HG02610 (cell line): ENCODE measurements around the gene ATG2A.

ENCODE experiments used
- ATAC-seq: cut with Tn5 transposase; IDR thresholded peaks from one replicate; pipeline ENCODE4 v1.9.1; 2021; ENCODE audit warnings: mild to moderate bottlenecking, moderate library complexity; ENCODE audit not compliant: unreplicated experiment

ATG2A gene

DNA sequence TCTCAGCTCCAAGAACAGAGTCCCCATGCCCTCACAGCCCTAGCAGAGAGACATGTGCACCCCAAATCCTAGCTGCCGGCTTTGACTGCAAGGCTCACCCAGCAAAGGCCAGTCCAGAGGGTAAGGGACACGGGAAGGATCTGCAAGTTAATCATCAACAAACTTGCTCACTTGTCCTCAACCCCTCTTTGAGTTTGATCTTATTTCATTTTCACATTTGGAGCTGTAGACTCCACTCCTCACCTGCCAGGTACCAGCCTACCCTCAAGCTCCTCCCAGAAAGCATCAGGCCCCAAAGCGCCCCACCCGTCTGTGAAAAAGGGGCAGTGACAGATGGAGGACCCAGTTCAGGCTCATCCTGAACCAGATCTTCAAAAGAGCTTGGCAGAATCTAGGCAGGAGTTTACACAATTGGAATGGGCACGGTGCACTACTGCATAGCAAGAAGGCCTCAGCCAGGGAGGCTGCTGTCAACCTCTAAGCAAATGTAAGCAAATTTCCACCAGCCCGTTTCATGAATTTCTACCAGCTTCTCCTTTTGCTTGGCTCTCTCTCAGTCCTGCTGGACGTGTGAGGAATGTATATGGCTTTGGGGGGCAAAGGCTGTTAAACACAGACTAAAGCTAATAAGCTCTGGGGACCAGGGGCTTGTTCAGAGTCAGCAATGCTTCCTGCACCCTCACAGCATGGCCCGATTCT, 44.1 kb downstream of the ATG2A start:
- ATAC-seq = no peak

DNA sequence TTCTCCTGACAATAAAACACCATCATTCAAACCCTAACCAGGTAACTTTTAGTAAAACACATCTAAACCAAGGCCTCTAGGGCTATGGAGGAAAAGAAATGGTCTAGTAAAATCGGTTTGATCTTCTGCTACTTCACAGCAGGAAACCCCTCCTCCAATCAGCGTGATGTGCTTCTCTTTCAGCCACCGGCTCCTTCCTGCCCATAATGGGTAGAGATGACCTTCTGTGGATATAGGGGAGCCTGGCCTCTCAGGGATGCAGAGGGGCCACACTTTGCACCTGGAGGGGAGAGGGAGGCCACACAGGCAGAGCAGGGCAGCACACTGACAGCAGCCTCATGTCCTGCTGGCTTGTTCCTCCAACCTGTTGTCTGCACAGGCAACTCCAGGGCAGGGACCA, 45.5 kb downstream of the ATG2A start:
- no peak for ATAC-seq

DNA sequence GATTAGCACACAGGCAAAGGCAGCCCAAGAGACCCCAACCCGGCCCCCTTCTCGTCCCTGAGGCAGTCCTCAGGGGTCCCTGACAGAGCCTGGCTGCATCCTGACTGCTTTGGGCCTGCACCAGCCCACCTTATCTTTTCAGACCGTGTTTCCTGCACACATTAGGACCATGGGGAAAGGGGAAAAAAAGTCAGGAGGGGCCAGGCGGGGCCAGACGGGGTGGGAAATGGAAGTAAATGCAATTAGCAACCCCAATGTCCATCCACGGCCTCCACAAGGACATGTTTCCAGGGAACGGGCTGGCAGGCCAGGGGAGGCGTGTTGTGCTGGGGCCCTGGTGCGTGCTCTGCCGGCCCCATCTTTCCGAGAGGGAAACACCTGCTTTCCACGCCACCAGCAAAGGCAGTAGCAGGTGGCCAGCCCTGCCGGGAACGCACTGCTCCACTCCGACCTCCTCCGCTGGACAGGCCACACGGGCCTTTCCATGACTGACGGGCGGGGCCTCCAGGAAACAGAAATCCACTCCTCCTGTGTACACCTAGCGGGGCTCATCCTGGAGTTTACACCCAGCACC, 46.0 kb downstream of the ATG2A start:
- ATAC-seq = no peak

DNA sequence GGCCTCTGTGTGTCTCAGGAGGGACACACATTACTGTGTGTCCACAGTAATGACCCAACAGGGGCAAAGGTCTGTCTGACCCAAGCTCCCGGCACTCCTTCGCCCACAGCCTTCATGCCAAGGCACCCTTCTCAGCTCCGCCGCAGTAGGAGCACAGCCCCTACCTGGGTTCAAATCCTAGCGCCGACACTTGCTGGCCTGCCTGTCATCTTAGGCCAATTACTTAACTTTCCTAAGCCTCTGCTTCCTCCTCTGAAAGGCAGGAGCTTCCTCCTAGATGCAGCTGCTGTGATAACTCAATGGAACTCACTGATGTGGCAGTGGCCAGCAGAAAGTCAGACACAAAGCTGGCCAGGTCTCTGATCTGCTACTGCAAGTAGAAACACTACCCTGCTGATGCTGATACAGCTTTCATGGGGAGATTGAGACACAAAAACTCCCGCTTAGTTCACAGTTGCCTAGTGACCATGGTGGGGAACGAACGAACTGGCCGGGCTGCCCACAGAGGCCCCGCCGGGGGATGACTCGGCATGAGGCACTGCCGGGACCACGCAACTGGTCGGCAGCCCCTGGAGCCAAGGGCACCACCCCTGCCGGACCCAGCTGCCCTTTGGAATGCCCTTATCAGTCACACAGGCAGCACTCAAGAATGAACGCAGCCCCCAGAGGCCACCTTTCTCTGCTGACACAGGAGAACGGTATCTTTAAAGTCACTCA, 46.7 kb downstream of the ATG2A start:
- no peak for ATAC-seq

DNA sequence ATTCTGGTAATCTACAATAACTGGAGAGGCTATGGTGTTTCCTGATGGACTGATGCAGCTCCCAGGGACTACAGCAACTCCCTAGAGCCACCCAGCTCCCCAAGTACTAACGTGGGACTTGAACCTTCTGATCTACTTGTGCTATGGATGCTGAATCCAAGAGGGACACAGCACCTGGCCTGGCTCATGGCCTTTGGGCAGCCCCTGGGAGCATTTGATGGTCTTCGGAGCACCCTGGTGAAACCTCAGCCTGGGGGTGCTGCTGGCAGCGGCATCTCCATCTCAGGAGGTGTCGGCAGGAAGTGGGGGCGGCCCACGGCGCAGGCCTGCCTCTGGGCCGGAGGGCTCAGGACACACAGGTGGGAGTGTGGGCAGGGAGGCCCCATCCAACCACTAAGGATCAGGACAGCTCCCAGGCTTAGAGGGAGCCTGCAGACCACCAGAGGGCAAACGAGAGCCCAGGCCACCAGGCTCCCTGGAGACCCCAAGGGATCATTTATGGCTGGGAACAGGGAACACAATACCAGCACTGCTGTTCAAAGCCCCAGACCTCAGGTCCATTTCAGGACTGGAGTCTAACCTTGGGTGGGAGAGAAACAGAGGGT, 47.3 kb downstream of the ATG2A start:
- no peak for ATAC-seq

DNA sequence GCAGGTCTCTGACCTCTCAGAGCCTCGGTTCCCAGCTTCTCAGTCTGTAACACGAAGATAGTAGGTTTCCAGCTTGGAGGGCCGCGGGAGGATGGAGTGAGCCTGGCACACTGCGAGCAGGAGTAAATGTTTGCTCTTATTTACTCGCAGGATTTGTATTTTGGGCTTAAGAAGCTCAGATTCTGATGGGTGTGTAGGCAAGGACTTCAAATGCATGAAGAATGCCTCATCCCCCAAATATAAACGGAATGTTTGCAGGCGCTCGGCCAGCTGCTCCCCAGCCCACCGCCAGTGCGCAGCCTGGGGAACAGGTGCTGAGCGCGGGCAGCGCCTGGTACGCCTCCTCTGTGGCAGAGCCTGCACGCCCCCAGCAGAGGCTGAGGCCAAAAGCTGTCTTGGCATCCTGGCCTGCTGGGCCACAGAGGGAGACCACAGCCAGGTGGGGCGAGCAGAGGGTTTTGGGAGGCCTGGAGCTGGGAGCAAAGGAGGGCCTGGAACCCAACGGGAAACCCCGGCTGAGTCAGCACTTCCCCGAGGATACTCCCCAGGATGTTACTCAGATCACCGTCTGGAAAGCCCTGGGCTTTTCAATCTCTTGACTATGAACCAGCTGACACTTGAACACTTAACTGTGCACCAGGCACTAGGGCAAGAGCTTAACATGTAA, 48.0 kb downstream of the ATG2A start:
- ATAC-seq = no peak

DNA sequence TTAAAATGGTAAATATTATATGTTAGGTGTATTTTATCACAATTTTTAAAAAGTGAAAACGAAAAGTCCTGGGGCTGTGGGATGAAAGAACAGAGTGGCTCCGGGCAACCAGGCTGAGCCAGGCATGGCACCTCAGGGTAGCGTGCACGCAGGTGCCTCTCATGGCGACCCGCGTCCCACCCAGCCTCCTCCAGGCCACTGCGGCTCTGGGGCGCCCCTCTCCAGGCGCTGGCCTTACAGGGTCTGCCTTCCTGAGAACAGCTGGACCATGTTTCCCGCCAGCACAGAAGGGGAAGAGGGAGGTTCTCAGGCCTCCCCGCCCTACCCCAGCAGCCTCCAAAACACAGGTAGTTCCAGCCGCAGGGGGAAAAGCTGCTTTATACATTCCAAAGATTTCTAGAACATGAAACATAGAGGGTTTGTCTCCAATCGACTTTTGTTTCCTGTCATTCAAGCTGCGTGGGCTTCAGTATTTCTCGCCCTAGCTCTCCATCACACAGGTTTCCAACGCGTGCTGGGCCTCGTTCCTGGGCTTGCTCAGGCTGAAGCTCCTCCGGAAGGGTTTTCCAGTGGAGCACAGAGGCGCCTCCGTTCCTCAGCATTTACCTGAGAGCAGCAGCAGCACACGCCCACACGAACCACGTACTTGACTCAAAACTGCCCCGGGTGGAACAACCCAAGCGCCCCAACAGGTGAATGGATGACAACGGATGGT, 49.1 kb downstream of the ATG2A start:
- no peak for ATAC-seq

DNA sequence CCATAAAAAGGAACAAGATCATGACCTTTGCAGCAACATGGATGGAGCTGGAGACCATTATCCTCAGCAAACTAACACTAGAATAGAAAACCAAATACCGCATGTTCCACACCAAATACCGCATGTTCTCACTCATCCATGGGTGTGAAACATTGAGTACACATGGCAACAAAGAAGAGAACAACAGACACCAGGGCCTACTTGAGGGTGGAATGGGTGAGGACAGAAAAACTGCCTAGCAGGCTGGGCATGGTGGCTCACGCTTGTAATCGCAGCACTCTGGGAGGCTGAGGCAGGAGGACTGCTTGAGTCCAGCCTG, 50.9 kb downstream of the ATG2A start:
- peak; percentile 2 for ATAC-seq

DNA sequence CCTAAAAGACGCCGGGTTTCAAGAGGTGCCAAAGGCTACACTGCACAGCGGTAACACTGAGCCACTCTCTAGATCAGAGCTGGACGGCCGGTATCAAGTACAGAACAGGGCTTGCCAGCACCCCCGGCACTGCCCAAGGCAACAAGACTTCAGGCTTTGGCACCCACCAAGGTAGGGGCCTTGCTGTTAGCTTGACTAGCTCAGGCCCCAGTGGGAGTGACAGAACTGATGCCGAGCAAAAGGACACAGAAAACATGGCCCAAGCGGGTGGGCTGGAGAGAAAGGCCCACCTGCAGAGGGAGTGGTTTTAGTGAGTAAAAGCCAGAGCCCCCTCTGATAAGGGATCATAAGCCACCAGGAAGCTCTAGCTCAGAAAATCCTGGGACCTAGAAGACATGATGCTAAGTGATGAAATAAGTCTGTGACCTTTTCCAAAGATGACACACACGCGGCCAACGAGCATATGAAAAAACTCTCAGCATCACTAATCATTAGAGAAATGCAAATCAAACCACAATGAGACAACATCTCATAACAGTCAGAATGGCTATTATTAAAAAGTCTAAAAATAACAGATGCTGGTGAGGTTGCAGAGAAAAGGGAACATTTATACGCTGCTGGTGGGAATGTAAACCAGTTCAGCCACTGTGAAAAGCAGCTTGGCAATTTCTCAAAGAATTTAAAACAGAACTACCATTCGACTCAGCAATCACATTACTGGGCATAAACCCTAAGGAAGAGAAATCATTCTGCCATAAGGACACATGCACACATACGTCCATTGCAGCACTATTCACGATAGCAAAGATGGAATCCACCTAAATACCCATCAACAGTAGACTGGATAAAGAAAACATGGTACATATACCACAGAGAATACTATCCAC, 51.5 kb downstream of the ATG2A start:
- ATAC-seq = peak; percentile 27

DNA sequence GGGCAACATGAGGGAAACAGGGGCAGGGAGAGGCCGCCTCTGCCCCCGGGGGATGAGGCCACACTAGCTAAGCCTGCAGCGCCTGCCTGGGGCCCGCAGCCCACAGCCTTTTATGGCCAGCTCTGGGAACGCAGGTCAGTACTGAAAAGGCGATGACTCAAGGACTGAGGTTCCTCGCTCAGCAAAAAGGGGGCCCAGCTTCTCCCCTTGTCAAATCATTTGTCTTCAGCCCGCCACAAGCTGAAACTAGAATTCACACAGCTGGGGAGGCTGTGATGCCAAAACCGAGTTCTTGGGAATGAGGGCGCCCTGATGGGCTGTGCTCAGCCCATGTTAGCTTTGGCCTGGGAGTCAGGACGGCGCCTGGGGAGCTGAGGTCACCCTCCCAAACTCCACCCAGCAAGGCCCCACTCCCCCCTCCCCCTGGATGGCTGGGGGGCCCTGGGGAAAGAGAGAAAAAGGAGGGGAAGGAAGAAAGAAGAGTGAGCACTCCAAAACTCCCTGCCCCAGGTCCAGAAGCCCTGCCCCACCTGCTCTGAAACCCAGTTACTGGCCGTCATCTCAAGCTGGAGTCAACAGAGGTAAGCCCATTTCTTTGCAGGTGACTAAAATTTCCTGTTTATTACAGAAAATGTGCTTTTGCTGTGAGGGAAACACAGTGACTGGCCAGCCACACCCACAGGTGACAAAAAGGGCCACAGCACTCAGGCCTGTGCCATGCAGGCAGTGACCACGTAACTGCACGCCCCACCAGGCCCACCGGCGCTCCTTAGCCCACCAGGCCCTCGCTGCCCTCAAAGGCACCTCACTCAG, 52.3 kb downstream of the ATG2A start:
- no peak for ATAC-seq

DNA sequence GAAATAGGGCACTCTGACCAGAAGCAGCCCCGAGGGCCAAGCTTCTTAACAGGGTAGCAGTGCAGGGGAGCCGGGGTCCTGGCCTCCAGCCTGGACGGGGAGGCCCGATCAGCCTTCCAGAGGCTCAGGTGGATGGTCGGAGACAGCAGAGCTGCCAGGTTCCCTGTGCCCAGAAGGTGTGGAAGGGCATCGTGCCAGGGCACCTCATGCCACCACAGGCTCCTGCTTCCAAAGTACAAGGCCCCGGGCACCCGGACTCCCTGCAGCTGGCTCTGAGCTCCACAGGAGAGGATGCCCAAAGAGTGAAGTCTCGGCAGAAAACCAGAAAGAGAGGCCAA, 52.9 kb downstream of the ATG2A start:
- ATAC-seq = no peak

DNA sequence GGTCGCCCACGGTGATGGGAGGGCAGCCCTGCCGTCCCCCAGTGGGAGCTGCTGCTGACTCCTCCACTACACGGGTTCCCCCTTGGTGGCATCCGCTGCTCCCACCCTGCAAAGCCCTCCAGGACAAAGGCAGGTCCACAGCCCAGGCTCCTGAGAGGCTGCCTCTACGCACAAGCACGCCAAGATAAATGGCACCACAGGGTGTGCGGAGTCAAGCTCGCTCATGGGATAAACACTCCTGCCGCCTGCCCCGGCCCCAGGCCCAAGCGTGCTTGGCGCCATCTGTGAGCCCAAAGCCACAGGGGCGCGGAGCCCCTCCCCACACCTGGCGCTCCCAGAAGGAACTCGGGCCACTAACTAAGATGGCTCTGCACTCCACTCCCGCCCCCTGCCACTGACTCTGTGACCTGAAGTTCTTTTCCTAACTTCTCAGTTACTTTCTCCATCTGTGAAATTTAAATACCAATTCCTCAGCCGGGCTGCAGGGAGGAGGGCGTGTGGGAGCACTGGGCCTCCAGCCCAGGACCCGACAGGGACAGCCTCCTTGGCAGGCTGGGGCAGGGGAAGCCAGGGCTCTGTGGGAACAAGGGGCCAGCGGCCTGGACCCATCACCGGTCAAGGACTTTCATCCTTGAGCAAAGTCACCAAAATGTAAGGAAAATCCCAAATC, 53.5 kb downstream of the ATG2A start:
- no peak for ATAC-seq

DNA sequence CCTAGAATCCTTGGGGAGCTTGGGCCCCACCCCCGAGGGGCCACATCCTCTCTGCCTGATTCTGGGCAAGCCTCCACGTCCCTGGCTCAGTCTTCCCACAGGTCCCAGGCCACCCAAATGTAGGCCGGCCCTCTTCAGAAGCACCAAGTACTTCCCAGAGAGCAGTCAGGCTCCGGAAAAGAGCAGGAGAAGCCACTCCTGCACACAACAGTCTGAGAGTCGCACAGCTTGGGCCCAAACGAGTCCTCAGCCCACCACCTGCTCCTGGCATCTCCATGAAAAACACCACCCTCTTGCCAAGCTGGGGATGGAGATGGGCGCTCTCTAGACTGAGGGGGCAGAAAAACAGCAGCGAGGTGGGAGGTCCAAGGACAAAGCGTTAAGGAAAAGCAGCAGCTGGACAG, 54.0 kb downstream of the ATG2A start:
- no peak for ATAC-seq

DNA sequence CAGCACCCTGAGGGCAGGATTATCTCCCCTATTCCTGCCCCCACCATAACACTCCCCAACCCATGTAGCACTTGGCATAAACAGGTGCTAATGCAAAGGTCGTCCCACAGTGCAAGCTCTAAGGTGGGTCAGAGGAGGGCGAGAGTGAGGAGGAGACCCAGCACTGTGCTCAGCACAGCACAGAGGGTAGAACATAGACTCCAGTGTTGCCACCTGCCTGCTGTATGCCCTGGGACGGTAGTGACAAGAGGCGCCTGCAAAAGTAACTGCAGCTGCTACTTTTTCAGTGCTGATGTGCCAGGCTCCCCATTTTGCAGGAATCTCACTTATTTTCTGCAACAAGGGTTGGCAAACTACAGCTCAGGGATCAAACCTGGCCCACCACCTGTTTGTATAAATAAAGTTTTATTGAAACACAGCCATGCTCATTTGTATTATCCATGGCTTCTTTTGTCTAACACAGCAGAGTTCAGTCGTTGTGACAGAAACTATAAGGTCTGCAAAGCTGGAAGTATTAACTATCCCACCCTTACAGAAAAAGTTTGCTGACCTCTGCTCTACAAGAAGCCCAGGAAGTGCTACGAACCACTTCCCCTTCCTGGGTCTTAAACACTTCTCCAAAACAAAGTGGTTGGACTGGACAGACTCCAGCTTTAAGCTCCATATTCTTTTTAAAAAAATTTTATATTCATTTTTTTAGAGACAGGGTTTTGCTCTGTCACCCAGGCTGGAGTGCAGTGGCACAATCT, 55.6 kb downstream of the ATG2A start:
- ATAC-seq = no peak

DNA sequence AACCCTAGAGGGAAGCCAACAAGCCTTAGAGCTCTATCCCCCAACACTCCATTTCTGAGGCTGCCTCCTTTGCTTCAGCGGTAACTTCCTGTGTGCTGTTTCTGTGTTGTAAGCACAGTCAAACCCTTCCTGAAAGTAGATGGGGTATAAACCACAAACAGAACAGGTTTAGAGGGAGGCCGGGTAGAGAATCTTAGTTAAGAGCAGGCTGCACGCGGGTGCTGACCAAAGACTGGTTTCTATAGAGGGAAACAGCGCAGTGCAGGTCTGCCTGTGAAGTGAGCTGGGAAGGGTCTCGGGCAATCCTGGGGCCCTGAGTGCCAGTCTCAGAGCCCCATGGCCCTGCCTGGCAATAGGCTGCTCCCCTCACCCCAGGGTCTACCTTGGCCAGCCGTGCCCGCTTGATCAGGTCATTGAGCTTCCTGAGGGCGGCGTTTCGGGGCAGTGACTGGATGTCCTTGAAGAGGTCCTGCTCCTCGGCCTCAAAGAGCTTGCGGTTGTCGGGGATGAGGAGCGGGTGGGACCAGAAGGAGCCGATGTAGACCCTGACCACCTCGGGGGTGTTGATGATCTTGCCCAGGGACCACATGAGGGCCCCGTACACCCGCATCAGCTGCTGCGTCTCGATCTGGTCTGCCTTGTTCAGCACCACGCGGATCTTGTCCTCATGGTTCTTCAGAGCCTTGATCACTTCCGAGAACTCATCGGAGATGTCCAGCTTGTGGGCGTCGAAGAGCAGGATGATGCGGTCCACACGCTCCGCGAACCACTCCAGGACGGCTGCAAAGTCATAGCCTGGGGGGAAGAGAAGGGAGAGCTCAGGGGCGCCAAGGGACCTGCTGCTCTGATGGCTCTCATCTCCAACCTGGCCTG, 57.2 kb downstream of the ATG2A start:
- ATAC-seq = peak; percentile 77

DNA sequence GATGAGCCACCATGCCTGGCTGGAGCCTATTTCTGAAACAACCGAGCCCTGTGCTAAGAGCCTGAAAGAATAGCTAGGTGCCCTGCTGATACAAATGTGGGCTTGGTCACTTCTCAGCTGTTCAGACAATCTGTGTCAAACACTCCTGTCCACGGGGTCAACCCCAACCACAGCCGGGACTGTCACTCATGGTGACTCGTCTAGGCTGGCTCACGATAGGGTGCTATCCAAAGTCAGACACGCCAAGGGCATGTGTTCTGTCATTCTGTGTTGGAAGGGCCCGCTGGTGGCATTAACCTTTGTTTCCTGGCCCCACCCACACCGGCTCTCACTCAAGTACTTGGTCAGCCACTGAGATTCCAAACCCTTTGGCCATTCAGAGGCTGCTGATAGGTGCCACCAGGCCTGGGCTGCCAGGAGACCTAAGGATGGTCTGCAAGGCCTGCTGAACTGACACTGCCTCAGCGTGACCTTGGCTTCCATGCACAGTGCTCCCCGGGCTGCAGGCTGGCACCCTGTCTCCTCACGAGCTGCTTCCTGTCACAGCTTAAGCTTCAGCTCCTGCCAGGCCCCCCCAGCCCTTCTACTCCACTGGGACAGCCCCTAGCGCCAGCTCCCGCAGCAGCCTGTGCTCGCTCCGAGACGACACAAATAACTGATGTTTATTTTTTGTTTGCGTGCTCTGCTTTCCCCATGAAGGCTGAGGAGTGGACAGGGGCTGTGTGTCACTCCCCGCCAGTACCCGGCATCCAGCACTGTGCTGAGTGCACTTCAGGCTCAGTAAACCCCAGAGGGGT, 58.3 kb downstream of the ATG2A start:
- ATAC-seq = peak; percentile 23
